ENCODE data around the gene ACMSD. TPM values are rescaled to one million over a fixed set of nuclear protein-coding genes. Genes with fewer than 3 reads are reported as not detected.
"Not testable (repeated sequence)": the region's sequence is repeated elsewhere in the genome, so short reads cannot be mapped to it uniquely, and the experiment has no call there.

ACMSD gene
- total and polyA plus RNA-seq, 10 of the 15 experiments (the other 5 are each of a cell fraction or from before 2014, with no cell fraction given), result 0.08 TPM; not detected in 9

DNA sequence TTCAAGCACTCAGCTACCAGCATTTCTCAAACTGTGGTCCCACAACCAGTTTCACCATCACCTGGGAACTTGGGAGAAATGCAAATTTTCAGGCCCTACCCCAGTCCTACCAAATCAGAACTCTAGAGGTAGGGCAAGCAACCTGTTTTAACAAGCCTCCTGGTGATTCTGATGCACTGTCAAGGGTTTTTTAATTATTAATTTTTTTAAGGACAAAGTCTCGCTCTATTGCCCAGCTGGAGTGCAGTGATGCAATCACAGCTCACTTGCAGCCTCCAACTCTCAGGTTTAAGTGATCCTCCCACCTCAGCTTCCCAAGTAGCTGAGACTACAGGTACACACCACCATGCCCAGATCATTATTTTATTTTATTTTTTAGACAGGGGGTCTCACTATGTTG, 7.8 kb downstream of the ACMSD start:
- ATAC-seq (no peak), DNase-seq (ENCODE audit: low read depth, low spot score) (no peak), FAIRE-seq (no peak)
- intact Hi-C loops (cut with micrococcal nuclease; ENCODE audit: unreplicated experiment), result no loop called here
- Histone ChIP-seq H3K4me1 (ENCODE audit: control insufficient read depth, insufficient read depth, low read length) (no peaks in the 10 kb centered on the region), H3K36me3 (ENCODE audit: control insufficient read depth in 2 of 2, insufficient read depth in 2 of 2, low read length in 1 of 2) (no peaks in the 10 kb centered on the region), H3K27ac (ENCODE audit: control insufficient read depth, insufficient read depth) (no peak overlapping the region), H4K20me1 (ENCODE audit: control insufficient read depth, insufficient read depth) (no peaks in the 10 kb centered on the region), H2AFZ (ENCODE audit: control insufficient read depth, low read depth, low read length) (no peak overlapping the region), H3K4me3 (no peak overlapping the region), H3K27me3 (replicated peaks in 1 of 2; ENCODE audit: control insufficient read depth in 2 of 2, insufficient read depth in 2 of 2, low read length in 1 of 2) (peaks cover 0 to 3% of the 10 kb centered on the region in 2 experiments; a peak in 1 of 4 replicates), H3K4me2 (ENCODE audit: control insufficient read depth, insufficient read depth) (no peak overlapping the region), H3K9me3 (replicated peaks; ENCODE audit: control insufficient read depth, insufficient read depth, low read length) (no peaks in the 10 kb centered on the region), H3K79me2 (ENCODE audit: control insufficient read depth, insufficient read depth, low read length) (no peaks in the 10 kb centered on the region), H3K9ac (ENCODE audit: control insufficient read depth, insufficient read depth, low read length) (no peak overlapping the region)
- TF ChIP-seq, protein P1, sequence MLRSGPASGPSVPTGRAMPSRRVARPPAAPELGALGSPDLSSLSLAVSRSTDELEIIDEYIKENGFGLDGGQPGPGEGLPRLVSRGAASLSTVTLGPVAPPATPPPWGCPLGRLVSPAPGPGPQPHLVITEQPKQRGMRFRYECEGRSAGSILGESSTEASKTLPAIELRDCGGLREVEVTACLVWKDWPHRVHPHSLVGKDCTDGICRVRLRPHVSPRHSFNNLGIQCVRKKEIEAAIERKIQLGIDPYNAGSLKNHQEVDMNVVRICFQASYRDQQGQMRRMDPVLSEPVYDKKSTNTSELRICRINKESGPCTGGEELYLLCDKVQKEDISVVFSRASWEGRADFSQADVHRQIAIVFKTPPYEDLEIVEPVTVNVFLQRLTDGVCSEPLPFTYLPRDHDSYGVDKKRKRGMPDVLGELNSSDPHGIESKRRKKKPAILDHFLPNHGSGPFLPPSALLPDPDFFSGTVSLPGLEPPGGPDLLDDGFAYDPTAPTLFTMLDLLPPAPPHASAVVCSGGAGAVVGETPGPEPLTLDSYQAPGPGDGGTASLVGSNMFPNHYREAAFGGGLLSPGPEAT (IDR thresholded peaks at IDR 0.05; ENCODE audit: low read depth), result no peak
- TF ChIP-seq CHD4 (IDR thresholded peaks at IDR 0.05) (no peak), RELA (IDR thresholded peaks at IDR 0.05; ENCODE audit: borderline replicate concordance, partially characterized antibody) (no peak), FOXM1 (IDR thresholded peaks at IDR 0.05; ENCODE audit: low read depth, low read length) (no peak), HDAC2 (IDR thresholded peaks at IDR 0.05) (no peak), ETV6 (conservative IDR thresholded peaks at IDR 0.05 in 1 of 2, IDR thresholded peaks at IDR 0.05 in 1 of 2; ENCODE audit: borderline replicate concordance in 1 of 2, low read depth in 1 of 2) (no peak), TCF7 (IDR thresholded peaks at IDR 0.05; ENCODE audit: borderline replicate concordance) (no peak), IRF4 (IDR thresholded peaks at IDR 0.05; ENCODE audit: low read depth, low read length) (no peak), ATF7 (IDR thresholded peaks at IDR 0.05; ENCODE audit: low read depth) (no peak), MYC (IDR thresholded peaks at IDR 0.05; ENCODE audit: insufficient read depth, insufficient read length, insufficient replicate concordance, low read length, severe bottlenecking) (no peak), POLR2AphosphoS5 (IDR thresholded peaks at IDR 0.05; ENCODE audit: low read length) (no peak)
- TF ChIP-seq, protein P2, sequence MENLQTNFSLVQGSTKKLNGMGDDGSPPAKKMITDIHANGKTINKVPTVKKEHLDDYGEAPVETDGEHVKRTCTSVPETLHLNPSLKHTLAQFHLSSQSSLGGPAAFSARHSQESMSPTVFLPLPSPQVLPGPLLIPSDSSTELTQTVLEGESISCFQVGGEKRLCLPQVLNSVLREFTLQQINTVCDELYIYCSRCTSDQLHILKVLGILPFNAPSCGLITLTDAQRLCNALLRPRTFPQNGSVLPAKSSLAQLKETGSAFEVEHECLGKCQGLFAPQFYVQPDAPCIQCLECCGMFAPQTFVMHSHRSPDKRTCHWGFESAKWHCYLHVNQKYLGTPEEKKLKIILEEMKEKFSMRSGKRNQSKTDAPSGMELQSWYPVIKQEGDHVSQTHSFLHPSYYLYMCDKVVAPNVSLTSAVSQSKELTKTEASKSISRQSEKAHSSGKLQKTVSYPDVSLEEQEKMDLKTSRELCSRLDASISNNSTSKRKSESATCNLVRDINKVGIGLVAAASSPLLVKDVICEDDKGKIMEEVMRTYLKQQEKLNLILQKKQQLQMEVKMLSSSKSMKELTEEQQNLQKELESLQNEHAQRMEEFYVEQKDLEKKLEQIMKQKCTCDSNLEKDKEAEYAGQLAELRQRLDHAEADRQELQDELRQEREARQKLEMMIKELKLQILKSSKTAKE (IDR thresholded peaks at IDR 0.05; ENCODE audit: low read depth, poor library complexity, severe bottlenecking), result no peak
- CTCF ChIA-PET, result no interaction called here
- WGBS (ENCODE audit: insufficient coverage, insufficient replicate concordance, low lambda C conversion rate, missing lambda C conversion rate), result 28% methylated on average over 1 of the region's 1 CpG
- SMC1A ChIA-PET (ENCODE audit: uncharacterized antibody, unreplicated experiment), result no interaction called here
- no TSS peak for BruUV-seq (replicated peaks)
- in situ Hi-C loops (cut with MboI), result no loop called here
- POLR2A ChIA-PET, result no interaction called here
- RAD21 ChIA-PET (ENCODE audit: unreplicated experiment), result no interaction called here

DNA sequence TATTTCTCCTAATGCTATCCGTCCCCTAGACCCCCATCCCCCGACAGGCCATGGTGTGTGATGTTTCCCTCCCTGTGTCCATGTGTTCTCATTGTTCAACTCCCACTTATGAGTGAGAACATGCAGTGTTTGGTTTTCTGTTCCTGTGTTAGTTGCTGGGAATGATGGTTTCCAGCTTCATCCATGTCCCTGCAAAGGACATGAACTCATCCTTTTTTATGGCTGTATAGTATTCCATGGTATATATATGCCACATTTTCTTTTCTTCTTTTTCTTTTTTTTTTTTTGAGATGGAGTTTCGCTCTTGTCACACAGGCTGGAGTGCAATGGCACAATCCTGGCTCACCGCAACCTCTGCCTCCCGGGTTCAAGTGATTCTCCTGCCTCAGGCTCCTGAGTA, 9.2 kb downstream of the ACMSD start:
- 71% methylated on average over 4 of the region's 5 CpGs for WGBS (ENCODE audit: insufficient coverage, insufficient replicate concordance, low lambda C conversion rate, missing lambda C conversion rate)
- in situ Hi-C loops (cut with MboI); ATAC-seq; H3K4me3 ChIP-seq; POLR2A ChIA-PET; intact Hi-C loops (cut with micrococcal nuclease; ENCODE audit: unreplicated experiment); H2AFZ ChIP-seq (ENCODE audit: control insufficient read depth, low read depth, low read length); H3K9me3 ChIP-seq (replicated peaks; ENCODE audit: control insufficient read depth, insufficient read depth, low read length); H3K9ac ChIP-seq (ENCODE audit: control insufficient read depth, insufficient read depth, low read length); H3K4me2 ChIP-seq (ENCODE audit: control insufficient read depth, insufficient read depth); SMC1A ChIA-PET (ENCODE audit: uncharacterized antibody, unreplicated experiment); H4K20me1 ChIP-seq (ENCODE audit: control insufficient read depth, insufficient read depth); H3K27ac ChIP-seq (ENCODE audit: control insufficient read depth, insufficient read depth); BruUV-seq (replicated peaks); H3K27me3 ChIP-seq (replicated peaks in 1 of 2; ENCODE audit: control insufficient read depth in 2 of 2, insufficient read depth in 2 of 2, low read length in 1 of 2); FAIRE-seq; DNase-seq (ENCODE audit: low read depth, low spot score); H3K36me3 ChIP-seq (ENCODE audit: control insufficient read depth in 2 of 2, insufficient read depth in 2 of 2, low read length in 1 of 2); RAD21 ChIA-PET (ENCODE audit: unreplicated experiment); H3K79me2 ChIP-seq (ENCODE audit: control insufficient read depth, insufficient read depth, low read length); CTCF ChIA-PET; H3K4me1 ChIP-seq (ENCODE audit: control insufficient read depth, insufficient read depth, low read length): not testable (repeated sequence)

All from GM12878 (cell line).